GM19023 (cell line): ENCODE data around the gene SLC25A34.

Source experiments
- ATAC-seq: cut with Tn5 transposase; IDR thresholded peaks from one replicate; pipeline ENCODE4 v1.9.1; 2021; ENCODE audit warnings: mild to moderate bottlenecking, moderate library complexity; ENCODE audit not compliant: unreplicated experiment

The SLC25A34 gene

DNA sequence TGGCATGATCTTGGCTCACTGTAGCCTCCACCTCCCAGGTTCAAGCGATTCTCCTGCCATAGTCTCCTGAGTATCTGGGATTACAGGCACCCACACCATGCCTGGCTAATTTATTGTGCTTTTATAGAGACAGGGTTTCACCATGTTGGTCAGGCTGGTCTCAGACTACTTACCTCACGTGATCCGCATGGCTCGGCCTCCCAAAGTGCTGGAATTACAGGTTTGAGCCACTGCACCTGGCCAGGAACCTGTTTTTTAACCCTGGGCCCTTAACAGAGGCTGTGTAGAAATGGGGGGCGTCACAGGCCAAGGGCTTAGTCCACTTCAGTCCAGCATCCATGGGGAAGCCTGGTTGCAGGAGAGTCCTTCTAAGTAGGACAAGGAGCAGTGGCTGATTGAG, 31.9 kb downstream of the SLC25A34 start:
- no peak for ATAC-seq

DNA sequence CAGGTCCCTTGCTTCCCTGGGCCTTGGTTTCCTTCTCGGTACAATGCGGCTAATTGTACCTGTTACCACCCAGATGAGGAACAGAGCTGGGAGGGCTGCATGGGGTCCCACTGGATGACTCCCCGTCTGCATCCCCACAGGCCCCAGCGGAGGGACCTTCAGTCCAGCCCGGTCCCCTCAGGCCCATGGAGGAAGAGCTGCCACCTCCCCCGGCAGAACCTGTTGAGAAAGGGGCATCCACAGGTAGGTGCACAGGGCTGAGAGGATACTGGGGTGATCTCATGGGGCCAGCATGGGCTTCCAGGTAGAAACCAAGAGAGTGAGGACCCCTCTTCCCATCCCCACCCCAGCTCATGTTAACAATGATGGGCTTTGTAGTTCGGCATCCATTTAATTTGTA, 32.3 kb downstream of the SLC25A34 start:
- ATAC-seq, result no peak

DNA sequence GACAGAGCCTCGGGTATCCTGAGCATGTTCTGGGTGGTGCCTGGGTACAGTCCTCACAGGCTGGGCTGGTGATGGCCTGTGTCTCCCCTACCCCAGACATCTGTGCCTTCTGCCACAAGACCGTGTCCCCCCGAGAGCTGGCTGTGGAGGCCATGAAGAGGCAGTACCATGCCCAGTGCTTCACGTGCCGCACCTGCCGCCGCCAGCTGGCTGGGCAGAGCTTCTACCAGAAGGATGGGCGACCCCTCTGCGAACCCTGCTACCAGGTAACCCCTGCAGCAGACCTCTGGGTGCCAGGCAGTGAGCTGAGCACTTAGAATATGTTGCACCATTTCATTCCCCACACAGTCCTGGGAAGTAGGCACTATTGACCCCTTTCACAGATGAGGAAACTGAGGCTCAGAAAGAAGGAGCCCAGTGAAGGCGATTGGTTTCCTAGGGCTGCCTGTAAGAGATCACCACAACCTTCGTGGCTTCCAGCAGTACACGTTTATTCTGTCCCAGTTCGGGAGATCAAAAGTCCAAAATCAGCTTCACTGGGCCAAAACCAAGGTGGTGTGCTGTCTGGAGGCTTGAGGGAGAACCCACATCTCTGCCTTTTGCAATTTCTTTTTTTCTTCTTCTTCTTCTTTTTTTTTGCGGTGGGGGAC, 34.4 kb downstream of the SLC25A34 start:
- ATAC-seq, result no peak

DNA sequence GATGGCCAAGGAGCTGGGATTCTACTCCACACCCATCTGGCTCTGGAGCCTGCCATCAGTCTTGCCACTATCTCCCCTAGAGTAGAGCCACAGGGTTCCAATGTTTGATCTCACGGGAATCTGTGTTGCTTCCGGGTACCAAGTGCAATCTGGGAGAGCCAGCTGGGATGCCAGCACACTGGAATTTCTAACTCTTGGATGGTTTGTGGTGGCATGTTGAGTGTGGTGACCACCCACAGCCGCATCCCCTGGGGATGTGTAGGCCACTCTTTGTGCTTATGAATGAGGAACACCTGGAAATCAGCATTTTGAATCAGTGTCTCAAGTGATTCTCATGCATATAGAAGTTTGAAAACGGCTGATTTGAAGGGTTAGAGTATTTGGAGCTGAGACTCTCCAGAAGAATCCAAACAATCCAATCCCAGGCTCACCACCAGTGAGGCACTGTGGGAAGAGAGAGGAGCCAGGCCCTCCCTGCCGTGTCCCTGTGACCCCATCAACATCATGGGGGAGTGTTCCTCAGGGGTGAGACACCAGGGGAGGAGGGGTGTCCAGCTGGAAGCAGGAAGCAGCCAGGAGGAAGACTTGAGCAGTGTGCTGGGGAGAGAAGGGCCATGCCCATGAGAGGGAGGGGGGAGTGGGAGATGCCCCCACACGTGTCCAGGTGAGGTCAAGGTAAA, 35.9 kb downstream of the SLC25A34 start:
- no peak for ATAC-seq

DNA sequence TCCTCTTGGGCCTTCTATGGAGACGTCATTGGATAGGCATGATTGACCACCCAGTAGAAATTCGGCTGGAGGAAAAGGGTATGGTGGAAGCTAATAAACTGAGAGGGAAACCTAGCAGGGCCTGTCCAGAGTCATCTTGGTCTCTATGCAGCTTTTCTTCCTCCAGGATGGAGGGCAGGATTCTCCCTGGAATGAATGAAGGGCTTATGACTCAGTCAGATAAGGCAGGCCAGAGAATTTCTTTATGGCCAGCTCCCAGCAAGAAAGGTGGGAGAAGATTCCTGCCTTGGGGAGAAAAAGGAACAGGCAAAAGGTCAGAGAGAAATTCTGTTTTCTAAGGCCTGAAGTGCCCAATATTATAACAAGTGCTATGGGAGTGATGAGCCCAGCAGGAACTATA, 39.6 kb downstream of the SLC25A34 start:
- ATAC-seq, result no peak

DNA sequence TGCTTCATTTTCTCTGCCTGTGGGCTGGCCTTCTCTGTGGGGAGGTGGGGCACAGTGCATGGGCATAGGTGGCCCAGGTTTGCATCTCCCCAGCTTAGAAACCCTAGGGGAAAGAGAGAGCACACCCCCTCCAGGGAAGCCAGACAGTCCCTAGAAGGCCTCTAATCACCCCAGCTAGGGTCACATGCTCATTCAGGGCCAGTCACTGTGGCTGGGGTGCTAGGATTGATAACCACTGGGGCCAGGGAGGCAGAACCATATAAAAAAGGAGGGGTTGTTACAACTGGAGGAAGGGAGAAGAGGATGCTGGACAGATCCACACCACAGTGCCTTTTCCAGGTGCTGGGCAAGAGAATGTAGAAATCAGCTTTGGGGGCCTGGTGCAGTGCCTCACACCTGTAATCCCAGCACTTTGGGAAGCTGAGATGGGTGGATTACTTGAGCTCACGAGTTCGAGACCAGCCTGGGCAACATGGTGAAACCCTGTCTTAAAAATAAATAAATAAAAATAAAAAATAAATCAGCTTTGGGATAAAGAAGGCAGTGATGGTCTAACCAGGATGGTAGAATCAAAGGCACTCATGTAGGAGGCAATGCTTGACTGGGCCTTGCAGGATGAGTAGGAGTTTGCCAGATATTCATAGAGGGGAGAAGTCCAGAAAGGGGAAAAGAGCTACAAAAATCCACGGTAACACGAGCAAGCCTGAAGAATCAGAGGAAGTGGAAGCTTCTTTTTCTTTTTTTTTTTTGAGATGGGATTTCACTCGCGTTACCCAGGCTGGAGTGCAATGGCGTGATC, 42.0 kb downstream of the SLC25A34 start:
- ATAC-seq, result no peak

DNA sequence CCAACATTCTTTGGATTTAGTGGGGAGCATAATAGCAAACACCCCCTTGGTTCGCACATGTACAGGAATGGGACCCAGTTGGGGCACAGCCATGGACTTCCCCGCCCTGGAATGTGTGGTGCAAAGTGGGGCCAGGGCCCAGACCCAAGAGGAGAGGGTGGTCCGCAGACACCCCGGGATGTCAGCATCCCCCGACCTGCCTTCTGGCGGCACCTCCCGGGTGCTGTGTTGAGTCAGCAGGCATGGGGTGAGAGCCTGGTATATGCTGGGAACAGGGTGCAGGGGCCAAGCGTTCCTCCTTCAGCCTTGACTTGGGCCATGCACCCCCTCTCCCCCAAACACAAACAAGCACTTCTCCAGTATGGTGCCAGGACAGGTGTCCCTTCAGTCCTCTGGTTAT, 49.6 kb downstream of the SLC25A34 start:
- ATAC-seq, result no peak

DNA sequence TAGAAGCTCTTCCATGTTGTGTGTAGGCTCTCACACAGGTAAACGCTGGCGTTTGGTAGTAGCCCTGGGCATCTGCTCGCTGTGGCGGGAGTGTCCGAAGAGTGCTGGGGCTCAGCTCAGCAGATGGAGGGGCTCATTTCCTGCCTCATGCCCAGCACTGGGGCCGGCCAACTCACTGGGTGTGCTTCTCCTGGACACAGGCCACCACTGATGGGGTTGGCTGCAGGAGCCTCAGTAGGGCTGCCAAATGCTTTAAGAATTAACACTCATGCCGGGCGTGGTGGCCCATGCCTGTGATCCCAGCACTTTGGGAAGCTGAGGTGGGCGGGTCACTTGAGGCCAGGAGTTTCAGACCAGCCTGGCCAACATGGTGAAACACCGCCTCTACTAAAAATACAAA, 50.5 kb downstream of the SLC25A34 start:
- no peak for ATAC-seq

DNA sequence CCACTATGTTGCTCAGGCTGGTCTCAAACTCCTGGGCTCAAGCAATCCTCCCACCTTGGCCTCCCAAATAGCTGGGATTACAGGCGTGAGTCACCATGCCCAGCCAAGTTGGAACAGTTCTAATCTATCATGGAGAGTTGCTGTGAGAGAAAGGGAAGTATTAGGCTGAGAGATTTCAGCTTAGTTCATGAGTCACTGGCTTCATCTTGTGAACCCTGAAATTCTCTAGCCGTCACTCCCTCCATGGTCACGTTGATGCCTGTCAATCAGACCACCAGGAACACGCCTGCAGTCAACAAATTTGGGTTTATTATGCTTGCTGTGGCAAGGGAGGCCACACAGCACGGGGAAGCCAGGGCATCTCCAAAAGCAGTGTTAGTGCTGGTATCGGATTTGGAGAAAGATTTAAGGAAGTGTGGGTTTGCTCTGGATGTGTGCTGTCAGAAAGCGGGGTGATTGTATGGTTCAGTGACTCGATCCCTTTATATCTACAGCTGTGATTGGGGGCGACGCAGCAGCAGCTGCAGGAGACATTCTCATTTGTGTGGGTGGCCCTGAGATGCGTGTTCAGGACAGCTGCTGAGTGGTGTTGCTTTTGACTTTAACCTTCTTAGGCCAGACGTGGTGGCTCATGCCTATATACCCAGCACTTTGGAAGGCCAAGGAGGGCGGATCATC, 52.7 kb downstream of the SLC25A34 start:
- no peak for ATAC-seq
